ENCODE results near the gene DNAJC5G.

DNA sequence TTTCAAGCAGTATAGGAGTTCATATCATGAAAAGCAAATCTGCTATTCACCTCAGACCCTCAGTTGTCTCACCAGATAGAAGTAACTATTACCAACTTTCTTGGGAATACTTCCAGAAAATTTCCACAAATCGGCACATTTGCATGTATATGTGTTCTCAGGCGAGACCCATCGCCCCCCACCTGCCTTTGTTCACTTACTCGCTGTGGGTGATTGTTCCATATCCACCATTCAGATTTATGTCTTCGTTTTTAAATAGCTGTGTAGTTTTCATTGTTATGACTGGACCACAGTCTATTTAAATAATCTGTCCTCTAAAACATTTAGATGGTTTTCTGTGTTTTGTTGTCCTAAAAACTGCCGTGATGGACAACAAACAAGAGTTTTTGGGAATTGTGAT is 10.2 kb downstream of the DNAJC5G start:
- TF ChIP-seq, protein P1, sequence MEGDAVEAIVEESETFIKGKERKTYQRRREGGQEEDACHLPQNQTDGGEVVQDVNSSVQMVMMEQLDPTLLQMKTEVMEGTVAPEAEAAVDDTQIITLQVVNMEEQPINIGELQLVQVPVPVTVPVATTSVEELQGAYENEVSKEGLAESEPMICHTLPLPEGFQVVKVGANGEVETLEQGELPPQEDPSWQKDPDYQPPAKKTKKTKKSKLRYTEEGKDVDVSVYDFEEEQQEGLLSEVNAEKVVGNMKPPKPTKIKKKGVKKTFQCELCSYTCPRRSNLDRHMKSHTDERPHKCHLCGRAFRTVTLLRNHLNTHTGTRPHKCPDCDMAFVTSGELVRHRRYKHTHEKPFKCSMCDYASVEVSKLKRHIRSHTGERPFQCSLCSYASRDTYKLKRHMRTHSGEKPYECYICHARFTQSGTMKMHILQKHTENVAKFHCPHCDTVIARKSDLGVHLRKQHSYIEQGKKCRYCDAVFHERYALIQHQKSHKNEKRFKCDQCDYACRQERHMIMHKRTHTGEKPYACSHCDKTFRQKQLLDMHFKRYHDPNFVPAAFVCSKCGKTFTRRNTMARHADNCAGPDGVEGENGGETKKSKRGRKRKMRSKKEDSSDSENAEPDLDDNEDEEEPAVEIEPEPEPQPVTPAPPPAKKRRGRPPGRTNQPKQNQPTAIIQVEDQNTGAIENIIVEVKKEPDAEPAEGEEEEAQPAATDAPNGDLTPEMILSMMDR (IDR thresholded peaks at IDR 0.05), result no peak
- TF ChIP-seq EZH2 (IDR thresholded peaks at IDR 0.05; ENCODE audit: borderline replicate concordance, insufficient read depth, low read depth, low read length, poor library complexity, severe bottlenecking), result no peak

Measured in B cell (primary cell).